Frontal cortex (tissue), 4 donors: ENCODE data around the gene WDFY1. TPM values are rescaled to one million over a fixed set of nuclear protein-coding genes. Genes with fewer than 3 reads are reported as not detected.

ENCODE experiments used
- DNase-seq, 2 donors: peaks; one replicate each; pipeline ENCODE4 v3.0.0; 2012; ENCODE audit warnings: low spot score in 2 of 2
- FAIRE-seq: peaks from 2 replicates; lab custom pipeline; 2012; peaks lifted over from hg19 to GRCh38; lab: Jason Lieb, UNC
- total RNA-seq: library from RNA; depleted of rRNA; stranded (reverse); fragments of >200 nt; gene quantifications from one replicate; pipeline ENCODE4 v1.2.3, GENCODE V29; 2014
- donor health status: control.
- donor health status: control.
- donor health status: control.

The WDFY1 gene
- total RNA-seq, 1 donor from 2014 or later, result 50.5 TPM

DNA sequence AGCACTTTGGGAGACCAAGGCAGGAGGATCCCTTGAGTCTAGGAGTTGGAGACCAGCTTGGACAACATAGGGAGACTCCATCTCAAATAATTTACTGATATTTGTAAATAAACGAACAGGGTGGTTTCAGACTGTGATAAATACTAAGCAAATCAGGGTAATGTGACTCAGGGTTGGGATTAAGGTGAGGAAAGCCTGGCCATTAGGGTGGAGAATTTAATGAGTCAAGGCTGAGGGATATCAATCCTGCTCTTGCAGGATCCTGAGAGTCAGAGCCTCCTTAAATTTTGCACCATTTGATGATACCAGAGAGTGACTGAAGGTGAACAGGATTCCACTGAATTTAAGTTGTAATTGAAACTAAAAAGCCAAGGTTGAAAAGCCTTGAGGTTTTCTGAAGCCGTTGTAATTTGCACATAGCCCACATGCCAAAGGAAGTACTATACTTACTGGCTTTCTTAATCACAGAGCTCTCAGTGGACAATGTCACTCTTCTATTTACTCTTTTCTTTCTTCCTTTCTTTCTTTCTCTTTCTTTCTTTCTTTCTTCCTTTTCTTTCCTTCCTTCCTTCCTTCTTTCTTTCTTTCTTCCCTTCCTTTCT, 79.1 kb downstream of the WDFY1 start:
- no peak for FAIRE-seq

GRCh38 chr2:223865124-223865523, 80.0 kb downstream of the WDFY1 start:
- DNase-seq (no peak), FAIRE-seq (no peak)

More for the DNA sequence above, 79.1 kb downstream of the WDFY1 start:
- no peak for DNase-seq

GRCh38 chr2:223863491-223863890, 81.6 kb downstream of the WDFY1 start:
- DNase-seq, result no peak
- FAIRE-seq, result no peak

- DNase-seq (no peak), FAIRE-seq (no peak)
These were observed 84.1 kb downstream of the WDFY1 start for GRCh38 chr2:223860809-223861738.

DNA sequence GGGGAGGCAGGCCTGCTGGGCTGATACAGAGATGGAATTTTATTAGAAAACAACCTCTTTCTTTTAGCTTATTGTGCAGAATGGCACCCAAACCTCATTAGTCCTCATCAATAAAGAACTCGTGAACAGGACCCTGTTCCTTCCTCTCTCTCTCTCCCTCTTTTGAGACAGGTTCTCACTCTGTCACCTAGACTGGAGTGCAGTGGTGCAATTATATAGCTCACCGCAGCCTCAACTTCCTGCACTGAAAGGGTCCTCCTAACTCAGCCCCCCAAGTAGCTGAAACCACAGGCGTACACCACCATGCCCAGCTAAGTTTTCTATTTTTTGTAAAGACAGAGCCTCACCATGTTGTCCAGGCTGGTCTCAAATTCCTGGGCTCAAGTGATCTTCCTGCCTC, 86.1 kb downstream of the WDFY1 start:
- no peak for DNase-seq
- no peak for FAIRE-seq

DNA sequence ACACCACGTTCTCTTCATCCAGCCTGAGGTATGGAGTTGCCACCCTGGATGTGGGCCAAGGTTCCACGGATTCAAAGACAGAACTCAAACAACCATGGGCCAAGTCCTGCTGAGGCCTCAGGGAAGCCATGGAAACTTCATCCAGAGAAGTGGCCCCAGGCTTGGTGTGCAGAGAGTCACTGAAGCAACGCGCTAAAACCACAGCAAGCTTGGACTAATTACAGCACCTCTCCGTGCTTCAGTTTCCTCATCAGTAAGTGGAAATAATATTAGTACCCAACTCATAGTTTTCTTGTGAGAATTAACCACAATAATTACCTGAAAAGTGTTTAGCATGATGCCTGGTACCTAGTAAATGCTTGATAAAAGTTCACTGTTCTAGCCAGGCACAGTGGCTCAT, 88.6 kb downstream of the WDFY1 start:
- FAIRE-seq (no peak), DNase-seq (no peak)

GRCh38 chr2:223856021-223856420, 89.1 kb downstream of the WDFY1 start:
- no peak for FAIRE-seq
- no peak for DNase-seq

DNA sequence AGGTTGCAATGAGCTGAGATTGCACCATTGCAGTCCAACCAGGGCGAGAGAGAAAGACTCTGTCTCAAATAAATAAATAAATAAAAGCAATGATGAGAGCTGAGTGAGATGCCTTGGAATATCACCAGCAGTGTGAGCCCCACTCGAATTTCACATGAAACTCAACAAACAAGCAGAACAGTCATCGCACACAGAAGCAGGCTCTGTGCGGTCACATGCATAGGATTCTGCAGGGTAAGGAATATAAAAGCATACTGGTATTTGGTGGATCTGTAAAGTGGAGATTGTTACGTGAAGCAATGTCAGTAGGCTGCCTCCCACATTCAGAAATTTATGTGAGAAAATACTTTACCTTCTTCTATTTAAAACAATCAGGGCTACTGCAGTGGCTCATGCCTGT, 89.7 kb downstream of the WDFY1 start:
- FAIRE-seq (no peak), DNase-seq (no peak)

- FAIRE-seq, result no peak
- no peak for DNase-seq
These were observed 90.4 kb downstream of the WDFY1 start for GRCh38 chr2:223854741-223855140.

- DNase-seq (no peak), FAIRE-seq (no peak)
These were observed 91.7 kb downstream of the WDFY1 start for GRCh38 chr2:223853425-223853837.

DNA sequence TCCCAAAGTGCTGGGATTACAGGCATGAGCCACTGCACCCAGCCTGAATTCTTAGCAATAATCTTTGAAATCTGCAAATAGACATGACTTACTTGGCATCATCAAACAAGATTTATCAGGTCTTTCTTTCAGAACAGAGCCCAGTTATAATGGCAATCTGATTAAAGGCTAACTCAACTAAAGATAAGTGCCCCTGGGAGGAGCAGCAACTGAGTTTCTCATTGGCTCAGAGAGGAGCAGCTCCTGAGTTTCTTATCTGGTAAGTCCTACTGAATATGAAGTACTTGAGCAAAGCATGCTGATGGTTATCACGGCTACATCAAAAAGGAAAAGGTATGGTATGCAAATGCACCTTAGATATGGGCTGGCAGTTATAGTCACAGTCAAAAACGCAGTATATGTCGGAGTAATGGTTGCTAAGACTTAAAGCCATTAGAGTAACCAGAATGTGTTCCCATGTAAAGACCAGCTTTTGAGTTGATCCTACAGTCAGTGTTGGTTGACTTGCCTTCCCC, 92.8 kb downstream of the WDFY1 start:
- FAIRE-seq (no peak), DNase-seq (no peak)

GRCh38 chr2:223847410-223847809, 97.7 kb downstream of the WDFY1 start:
- DNase-seq (no peak), FAIRE-seq (no peak)

DNA sequence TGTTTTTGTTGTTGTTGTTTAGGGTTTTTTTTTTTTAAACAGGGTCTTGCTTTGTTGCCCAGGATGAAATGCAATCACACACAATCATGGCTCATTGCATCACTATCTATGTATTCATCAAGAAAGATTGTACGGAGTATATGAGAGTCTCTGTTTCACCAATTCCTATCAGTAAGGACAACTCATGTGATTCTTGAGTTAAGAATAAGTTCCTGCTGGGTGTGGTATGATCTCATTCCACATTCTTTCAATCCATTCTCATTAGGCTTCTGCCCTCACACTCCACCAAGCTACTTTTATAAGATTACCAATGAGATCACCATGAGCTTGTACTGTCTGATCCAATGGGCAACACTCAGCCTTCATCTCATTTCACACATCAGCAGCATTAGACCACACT, 98.6 kb downstream of the WDFY1 start:
- FAIRE-seq (no peak), DNase-seq (no peak)

DNA sequence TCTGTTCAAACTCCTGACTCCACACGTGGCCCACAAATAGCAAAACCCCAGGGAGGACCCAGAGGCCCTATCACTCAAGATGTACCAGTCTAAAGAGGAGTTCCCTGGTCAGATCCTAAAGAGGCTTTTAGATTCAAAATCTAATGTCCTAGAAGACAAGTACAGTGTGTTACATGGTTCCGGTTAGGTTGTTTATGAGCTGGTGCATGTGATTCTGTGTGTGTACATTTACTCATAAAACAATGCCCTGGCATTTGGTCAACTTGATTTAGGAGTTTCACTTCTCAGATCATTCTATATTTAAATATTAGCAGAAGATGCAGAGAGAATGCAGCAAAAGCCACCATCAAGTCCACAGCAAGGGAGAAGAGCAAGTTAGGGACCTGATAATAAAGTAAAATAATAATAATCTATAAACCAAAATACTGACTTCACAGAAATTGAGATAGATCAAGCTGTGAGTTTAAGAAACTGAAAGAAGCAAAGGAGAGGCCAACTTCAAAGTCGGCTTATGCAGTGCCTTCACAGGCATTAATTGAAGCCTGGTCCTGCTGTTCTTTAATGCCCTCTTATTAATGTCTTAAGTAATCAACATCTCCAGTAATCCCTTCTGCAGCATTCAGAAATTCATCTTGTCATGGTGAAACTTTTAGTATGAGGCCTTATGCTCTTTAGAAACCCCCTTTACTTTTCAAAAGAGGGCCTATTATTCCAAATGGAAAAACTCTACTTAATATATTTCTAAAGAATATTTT, 103.5 kb downstream of the WDFY1 start:
- no peak for DNase-seq
- FAIRE-seq, result no peak

GRCh38 chr2:223837287-223838061, 107.7 kb downstream of the WDFY1 start, which contains the start of gene AP1S3:
TSS of gene AP1S3 (minus strand) at chr2:223837582. CDS start at chr2:223837450, 132 bp downstream.
- FAIRE-seq, result no peak
- DNase-seq, result peak; percentile 71 to 77

DNA sequence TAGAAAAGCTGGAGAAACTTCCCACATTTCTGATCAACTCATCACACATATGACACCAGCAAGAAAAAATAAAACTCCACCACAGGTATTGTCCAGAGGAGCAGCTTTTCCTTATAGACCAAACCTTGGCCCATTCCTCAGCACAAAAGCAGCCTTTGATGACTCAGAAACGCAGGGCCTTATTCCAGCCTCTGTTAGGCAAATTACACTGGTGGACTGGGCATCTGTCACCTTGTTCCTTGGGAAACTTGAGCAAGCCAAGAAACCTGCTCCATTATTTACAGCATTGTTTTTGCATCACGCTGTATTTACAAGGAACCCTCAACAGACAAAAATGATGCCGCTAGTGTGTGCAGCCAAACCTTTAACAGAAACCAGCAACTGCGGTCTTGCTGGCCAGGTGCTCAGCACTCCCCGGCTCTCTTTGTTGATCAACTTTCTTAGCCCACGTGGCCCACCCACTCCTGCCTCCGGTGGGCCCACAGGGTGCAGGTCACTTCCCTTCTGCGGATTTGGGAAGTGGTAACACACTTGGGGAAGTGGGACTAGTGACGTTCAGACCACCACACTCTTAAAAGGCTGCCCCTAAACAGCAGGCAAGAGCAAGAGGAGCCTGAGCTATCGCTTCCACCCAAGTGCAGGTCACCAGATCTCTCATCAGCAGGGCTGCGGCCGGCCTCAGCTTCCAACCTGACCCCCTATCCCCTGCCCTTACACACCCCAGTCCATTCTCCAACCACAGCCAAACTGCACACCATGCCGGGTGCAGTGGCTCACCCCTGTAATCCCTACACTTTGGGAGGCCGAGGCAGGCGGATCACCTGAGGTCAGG, 109.2 kb downstream of the WDFY1 start:
- DNase-seq (no peak), FAIRE-seq (no peak)

- no peak for FAIRE-seq
These were observed 110.7 kb downstream of the WDFY1 start for GRCh38 chr2:223834431-223834830.

GRCh38 chr2:223832241-223832903, 112.8 kb downstream of the WDFY1 start:
- FAIRE-seq (no peak), DNase-seq (no peak)

More at GRCh38 chr2:223834431-223834830, 110.7 kb downstream of the WDFY1 start:
- DNase-seq, result no peak
